Liver (tissue), 9 donors: ENCODE results near the gene AOPEP. TPM values are rescaled to one million over a fixed set of nuclear protein-coding genes. Genes with fewer than 3 reads are reported as not detected.
A peak's percentile ranks its signal among the peaks of the same experiment; 100 is the strongest.

Experiments
- DNase-seq: peaks from one replicate; pipeline ENCODE4 v3.0.0-alpha.2; 2017; ENCODE audit warnings: low spot score
- H3K27ac ChIP-seq, 2 donors: one replicate each; pipeline ENCODE4 v1.7.0; 2013; ENCODE audit warnings: inconsistent platforms in 2 of 2, low read length in 2 of 2, control low read depth in 1 of 2, low read depth in 1 of 2, mild to moderate bottlenecking in 1 of 2
- H3K27me3 ChIP-seq, 4 donors: one replicate each; pipeline versions ENCODE4 v1.6.1 to v1.7.0; 2013; ENCODE audit warnings: low read length in 3 of 4, inconsistent platforms in 1 of 4, mild to moderate bottlenecking in 1 of 4, moderate library complexity in 1 of 4; ENCODE audit not compliant: control insufficient read depth in 4 of 4, insufficient read depth in 4 of 4
- H3K36me3 ChIP-seq, 4 donors: one replicate each; pipeline versions ENCODE4 v1.6.1 to v1.7.0; 2013; ENCODE audit warnings: low read length in 3 of 4, mild to moderate bottlenecking in 3 of 4, low read depth in 1 of 4, moderate library complexity in 1 of 4; ENCODE audit not compliant: control insufficient read depth in 4 of 4, insufficient read depth in 3 of 4
- H3K4me1 ChIP-seq, 4 donors: one replicate each; pipeline versions ENCODE4 v1.6.1 to v1.7.0; 2013; ENCODE audit warnings: low read length in 3 of 4, mild to moderate bottlenecking in 3 of 4, moderate library complexity in 1 of 4; ENCODE audit not compliant: control insufficient read depth in 4 of 4, insufficient read depth in 4 of 4
- H3K4me3 ChIP-seq, 3 donors: one replicate each; pipeline versions ENCODE4 v1.6.1 to v1.7.0; 2013; ENCODE audit warnings: low read length in 3 of 3, control low read depth in 1 of 3, low read depth in 1 of 3, mild to moderate bottlenecking in 1 of 3
- H3K9ac ChIP-seq, 2 donors: one replicate each; pipeline ENCODE4 v1.7.0; 2013; ENCODE audit warnings: low read length in 2 of 2, mild to moderate bottlenecking in 2 of 2, moderate library complexity in 2 of 2, control low read depth in 1 of 2, low read depth in 1 of 2
- H3K9me3 ChIP-seq, 4 donors: one replicate each; pipeline versions ENCODE4 v1.6.1 to v1.7.0; 2013; ENCODE audit warnings: low read length in 3 of 4; ENCODE audit not compliant: control insufficient read depth in 4 of 4
- ATF3 ChIP-seq: IDR thresholded peaks from 2 replicates; pipeline ENCODE4 v1.6.1; 2016; ENCODE audit warnings: antibody characterized with exemption
- CTCF ChIP-seq: fragments of 150-350 bp; IDR thresholded peaks from 2 replicates; pipeline ENCODE4 v1.5.1; 2017; ENCODE audit warnings: improper control_type of control experiment, low read depth, low read length; ENCODE audit not compliant: missing input control
- EGR1 ChIP-seq, 2 donors: IDR thresholded peaks; 2 replicates each; pipeline ENCODE4 v1.6.1; 2016 to 2018; ENCODE audit warnings: antibody characterized with exemption in 2 of 2, low read depth in 2 of 2
- FOXA2 ChIP-seq: IDR thresholded peaks from 2 replicates; pipeline ENCODE4 v1.6.1; 2016; ENCODE audit warnings: antibody characterized with exemption
- GABPA ChIP-seq, 2 donors: IDR thresholded peaks in 1 of 2; conservative IDR thresholded peaks in 1 of 2; 2 replicates each; pipeline ENCODE4 v1.6.1; 2016; ENCODE audit warnings: antibody characterized with exemption in 2 of 2, mild to moderate bottlenecking in 1 of 2, moderate library complexity in 1 of 2
- HNF4A ChIP-seq, 2 donors: conservative IDR thresholded peaks; 2 replicates each; pipeline ENCODE4 v1.6.1; 2016; ENCODE audit warnings: antibody characterized with exemption in 2 of 2, mild to moderate bottlenecking in 2 of 2
- JUND ChIP-seq, 2 donors: IDR thresholded peaks; 2 replicates each; pipeline ENCODE4 v1.6.1; 2016; ENCODE audit warnings: antibody characterized with exemption in 2 of 2
- NR2F2 ChIP-seq: IDR thresholded peaks from 2 replicates; pipeline ENCODE4 v1.6.1; 2016; ENCODE audit warnings: antibody characterized with exemption
- RAD21 ChIP-seq, 2 donors: IDR thresholded peaks; 2 replicates each; pipeline ENCODE4 v1.6.1; 2016; ENCODE audit warnings: antibody characterized with exemption in 2 of 2, mild to moderate bottlenecking in 2 of 2
- REST ChIP-seq: IDR thresholded peaks from 2 replicates; pipeline ENCODE4 v1.6.1; 2016; ENCODE audit warnings: antibody characterized with exemption, mild to moderate bottlenecking
- RXRA ChIP-seq, 2 donors: IDR thresholded peaks; 2 replicates each; pipeline ENCODE4 v1.6.1; 2017 to 2018; ENCODE audit warnings: antibody characterized with exemption in 2 of 2, mild to moderate bottlenecking in 1 of 2
- TAF1 ChIP-seq: conservative IDR thresholded peaks from 2 replicates; pipeline ENCODE4 v1.6.1; 2016; ENCODE audit warnings: antibody characterized with exemption, mild to moderate bottlenecking
- YY1 ChIP-seq: IDR thresholded peaks from 2 replicates; pipeline ENCODE4 v1.6.1; 2016; ENCODE audit warnings: antibody characterized with exemption, mild to moderate bottlenecking
- WGBS: extraction: QIAGEN DNeasy Blood & Tissue Kit; methylation state at CpG from one replicate; pipeline ENCODE4 v1.1.7; 2013; 5-methylcytosine and 5-hydroxymethylcytosine counted together
- polyA plus RNA-seq, 2 donors: library from polyadenylated mRNA; stranded (reverse) in 1 of 2; unstranded in 1 of 2; fragments of 200-250 nt in 1 of 2; fragments of >200 nt in 1 of 2; fragmentation: Nextera tagmentation in 1 of 2; extraction: Ambion mirVana in 1 of 2; gene quantifications; one replicate each; pipeline versions ENCODE4 v1.2.1 to v1.2.3, GENCODE V29; 2013 to 2015
- total RNA-seq, 2 donors: library from RNA; depleted of rRNA; stranded (reverse); fragments of >200 nt; gene quantifications; one replicate each; pipeline ENCODE4 v1.2.3, GENCODE V29; 2014
- TF ChIP-seq, protein P1 (sequence below): IDR thresholded peaks from 2 replicates; pipeline ENCODE4 v1.6.1; 2016; ENCODE audit warnings: antibody characterized with exemption
- TF ChIP-seq, protein P2 (sequence below): IDR thresholded peaks from 2 replicates; pipeline ENCODE4 v1.6.1; 2016; ENCODE audit warnings: antibody characterized with exemption
- donor health status: healthy.
- donor health status: healthy.
- donor health status: healthy.
- donor health status: healthy.
- donor health status: healthy.

AOPEP gene
- total and polyA plus RNA-seq, 4 donors, result 22.2 to 77.1 (median 34.8) TPM

- Histone ChIP-seq H3K36me3 (peaks cover 1 to 30% (median 10%) of the 10 kb centered on the region in 4 donors), H3K4me3 (no peak overlapping the region), H3K4me1 (peaks cover 2 to 56% (median 49%) of the 10 kb centered on the region in 4 donors), H3K9ac (no peak overlapping the region), H3K27ac (peak overlapping the region in 1 of 2 donors; percentile 27), H3K9me3 (no peaks in the 10 kb centered on the region), H3K27me3 (no peaks in the 10 kb centered on the region)
- 89% methylated on average over 5 of the region's 5 CpGs for WGBS
- no peak for DNase-seq
- no peak for TF ChIP-seq NR2F2
- TF ChIP-seq GABPA (IDR thresholded peaks at IDR 0.05 in 1 of 2, conservative IDR thresholded peaks at IDR 0.05 in 1 of 2), result no peak
- no peak for TF ChIP-seq CTCF
- TF ChIP-seq, protein P1, sequence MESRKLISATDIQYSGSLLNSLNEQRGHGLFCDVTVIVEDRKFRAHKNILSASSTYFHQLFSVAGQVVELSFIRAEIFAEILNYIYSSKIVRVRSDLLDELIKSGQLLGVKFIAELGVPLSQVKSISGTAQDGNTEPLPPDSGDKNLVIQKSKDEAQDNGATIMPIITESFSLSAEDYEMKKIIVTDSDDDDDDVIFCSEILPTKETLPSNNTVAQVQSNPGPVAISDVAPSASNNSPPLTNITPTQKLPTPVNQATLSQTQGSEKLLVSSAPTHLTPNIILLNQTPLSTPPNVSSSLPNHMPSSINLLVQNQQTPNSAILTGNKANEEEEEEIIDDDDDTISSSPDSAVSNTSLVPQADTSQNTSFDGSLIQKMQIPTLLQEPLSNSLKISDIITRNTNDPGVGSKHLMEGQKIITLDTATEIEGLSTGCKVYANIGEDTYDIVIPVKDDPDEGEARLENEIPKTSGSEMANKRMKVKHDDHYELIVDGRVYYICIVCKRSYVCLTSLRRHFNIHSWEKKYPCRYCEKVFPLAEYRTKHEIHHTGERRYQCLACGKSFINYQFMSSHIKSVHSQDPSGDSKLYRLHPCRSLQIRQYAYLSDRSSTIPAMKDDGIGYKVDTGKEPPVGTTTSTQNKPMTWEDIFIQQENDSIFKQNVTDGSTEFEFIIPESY, result no peak
- TF ChIP-seq FOXA2, result no peak
- TF ChIP-seq HNF4A (conservative IDR thresholded peaks at IDR 0.05), result no peak
- no peak for TF ChIP-seq RXRA (IDR thresholded peaks at IDR 0.05)
- no peak for TF ChIP-seq EGR1 (IDR thresholded peaks at IDR 0.05; ENCODE audit: low read depth in 2 of 2)
- no peak for TF ChIP-seq RAD21 (IDR thresholded peaks at IDR 0.05)
Observed at GRCh38 chr9:95053611-95054570, 327.4 kb downstream of the AOPEP start.

DNA sequence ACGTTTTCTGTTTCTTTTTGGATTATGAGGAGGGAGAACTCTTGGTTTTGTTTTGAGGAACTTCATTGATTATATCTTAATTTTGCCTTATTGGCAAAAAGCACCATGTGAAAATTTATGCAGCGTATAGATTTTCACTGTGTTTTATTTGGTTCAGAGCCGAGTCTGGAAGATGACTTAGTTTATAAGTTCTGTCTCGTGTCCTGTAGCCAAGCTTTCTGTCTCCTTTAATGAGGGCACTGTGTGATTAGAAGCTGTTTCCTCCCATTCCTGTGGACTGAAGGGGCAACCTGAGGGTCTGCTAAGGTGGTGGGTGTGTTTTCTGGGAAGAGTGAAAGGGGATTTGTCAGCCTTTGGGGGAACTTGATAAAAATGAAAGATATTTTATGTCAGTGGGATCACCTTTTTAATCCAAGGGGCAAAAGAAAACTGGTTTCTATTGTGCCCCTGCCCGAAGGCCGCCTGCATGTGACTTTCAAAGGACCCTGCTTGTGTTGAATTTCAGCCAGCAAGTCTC is 328.9 kb downstream of the AOPEP start:
- TF ChIP-seq RXRA (IDR thresholded peaks at IDR 0.05) (no peak), JUND (IDR thresholded peaks at IDR 0.05) (no peak), REST (no peak), YY1 (no peak), FOXA2 (no peak), ATF3 (no peak), TAF1 (no peak), HNF4A (conservative IDR thresholded peaks at IDR 0.05) (no peak), CTCF (no peak), RAD21 (IDR thresholded peaks at IDR 0.05) (no peak), NR2F2 (no peak), GABPA (IDR thresholded peaks at IDR 0.05 in 1 of 2, conservative IDR thresholded peaks at IDR 0.05 in 1 of 2) (no peak), EGR1 (IDR thresholded peaks at IDR 0.05; ENCODE audit: low read depth in 2 of 2) (no peak)
- TF ChIP-seq, protein P1, result no peak
- TF ChIP-seq, protein P2, sequence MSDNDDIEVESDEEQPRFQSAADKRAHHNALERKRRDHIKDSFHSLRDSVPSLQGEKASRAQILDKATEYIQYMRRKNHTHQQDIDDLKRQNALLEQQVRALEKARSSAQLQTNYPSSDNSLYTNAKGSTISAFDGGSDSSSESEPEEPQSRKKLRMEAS, result no peak
- peak overlapping the region; percentile 68 to 70 for H3K27ac ChIP-seq
- 50% methylated on average over 6 of the region's 6 CpGs for WGBS

More for the DNA sequence above, 328.9 kb downstream of the AOPEP start:
- peak overlapping the region in 1 of 2 donors; percentile 63 for H3K9ac ChIP-seq
- no peaks in the 10 kb centered on the region for H3K9me3 ChIP-seq
- H3K4me3 ChIP-seq, result no peak overlapping the region
- peaks cover 0 to 59% (median 49%) of the 10 kb centered on the region in 4 donors for H3K4me1 ChIP-seq
- DNase-seq, result no peak
- peaks cover 1 to 34% (median 14%) of the 10 kb centered on the region in 4 donors for H3K36me3 ChIP-seq
- no peaks in the 10 kb centered on the region for H3K27me3 ChIP-seq
